AG09309 (cell line): ENCODE measurements around the gene LIN37.

ENCODE experiments used
- DNase-seq: peaks from one replicate; pipeline ENCODE4 v3.0.0-alpha.2; 2010; ENCODE audit warnings: low read depth
- H3K4me3 ChIP-seq: 2 replicates; pipeline ENCODE4 v1.5.1; 2011; ENCODE audit warnings: mild to moderate bottlenecking, low read depth, low read length, moderate library complexity; ENCODE audit not compliant: control insufficient read depth
- TF ChIP-seq, protein P1 (sequence below): IDR thresholded peaks from 2 replicates; pipeline ENCODE4 v1.5.1; 2011; ENCODE audit warnings: mild to moderate bottlenecking, low read depth, low read length, inconsistent platforms; ENCODE audit not compliant: insufficient read depth, control insufficient read depth; ENCODE audit errors: missing control alignments

The LIN37 gene

DNA sequence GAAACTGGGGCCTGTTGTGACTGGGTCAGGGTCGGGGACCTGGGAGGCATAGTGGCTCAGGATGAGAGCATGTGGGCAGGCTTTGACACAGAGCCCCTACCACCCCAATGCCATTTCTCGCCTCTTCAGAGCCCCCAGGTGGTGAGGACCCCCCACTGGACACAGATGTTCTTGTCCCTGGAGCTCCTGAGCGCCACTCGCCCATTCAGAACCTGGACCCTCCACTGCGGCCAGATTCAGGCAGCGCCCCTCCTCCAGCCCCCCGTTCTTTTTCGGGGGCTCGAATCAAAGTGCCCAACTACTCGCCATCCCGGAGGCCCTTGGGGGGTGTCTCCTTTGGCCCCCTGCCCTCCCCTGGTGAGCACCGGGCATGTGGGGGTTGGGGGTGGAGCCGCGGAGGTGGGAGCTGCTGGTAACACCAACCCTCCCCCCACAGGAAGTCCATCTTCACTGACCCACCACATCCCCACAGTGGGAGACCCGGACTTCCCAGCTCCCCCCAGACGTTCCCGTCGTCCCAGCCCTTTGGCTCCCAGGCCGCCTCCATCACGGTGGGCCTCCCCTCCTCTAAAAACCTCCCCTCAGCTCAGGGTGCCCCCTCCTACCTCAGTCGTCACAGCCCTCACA is 16.5 kb upstream of the LIN37 start:
- H3K4me3 ChIP-seq = no peak overlapping the region
- no peak for DNase-seq
- TF ChIP-seq, protein P1, sequence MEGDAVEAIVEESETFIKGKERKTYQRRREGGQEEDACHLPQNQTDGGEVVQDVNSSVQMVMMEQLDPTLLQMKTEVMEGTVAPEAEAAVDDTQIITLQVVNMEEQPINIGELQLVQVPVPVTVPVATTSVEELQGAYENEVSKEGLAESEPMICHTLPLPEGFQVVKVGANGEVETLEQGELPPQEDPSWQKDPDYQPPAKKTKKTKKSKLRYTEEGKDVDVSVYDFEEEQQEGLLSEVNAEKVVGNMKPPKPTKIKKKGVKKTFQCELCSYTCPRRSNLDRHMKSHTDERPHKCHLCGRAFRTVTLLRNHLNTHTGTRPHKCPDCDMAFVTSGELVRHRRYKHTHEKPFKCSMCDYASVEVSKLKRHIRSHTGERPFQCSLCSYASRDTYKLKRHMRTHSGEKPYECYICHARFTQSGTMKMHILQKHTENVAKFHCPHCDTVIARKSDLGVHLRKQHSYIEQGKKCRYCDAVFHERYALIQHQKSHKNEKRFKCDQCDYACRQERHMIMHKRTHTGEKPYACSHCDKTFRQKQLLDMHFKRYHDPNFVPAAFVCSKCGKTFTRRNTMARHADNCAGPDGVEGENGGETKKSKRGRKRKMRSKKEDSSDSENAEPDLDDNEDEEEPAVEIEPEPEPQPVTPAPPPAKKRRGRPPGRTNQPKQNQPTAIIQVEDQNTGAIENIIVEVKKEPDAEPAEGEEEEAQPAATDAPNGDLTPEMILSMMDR = no peak

DNA sequence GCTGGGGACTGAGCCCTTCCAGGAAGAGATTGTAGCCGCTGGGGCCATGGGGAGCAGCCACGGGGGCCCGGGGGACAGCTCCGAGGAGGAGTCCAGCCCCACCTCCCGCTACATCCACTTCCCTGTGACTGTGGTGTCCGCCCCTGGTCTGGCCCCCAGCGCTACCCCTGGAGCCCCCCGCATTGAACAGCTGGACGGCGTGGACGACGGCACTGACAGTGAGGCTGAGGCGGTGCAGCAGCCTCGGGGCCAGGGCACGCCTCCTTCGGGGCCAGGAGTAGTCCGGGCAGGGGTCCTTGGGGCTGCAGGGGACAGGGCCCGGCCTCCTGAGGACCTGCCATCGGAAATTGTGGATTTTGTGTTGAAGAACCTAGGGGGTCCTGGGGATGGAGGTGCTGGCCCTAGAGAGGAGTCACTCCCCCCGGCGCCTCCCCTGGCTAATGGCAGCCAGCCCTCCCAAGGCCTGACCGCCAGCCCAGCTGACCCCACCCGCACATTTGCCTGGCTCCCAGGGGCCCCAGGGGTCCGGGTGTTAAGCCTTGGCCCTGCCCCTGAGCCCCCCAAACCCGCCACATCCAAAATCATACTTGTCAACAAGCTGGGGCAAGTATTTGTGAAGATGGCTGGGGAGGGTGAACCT is 15.7 kb upstream of the LIN37 start:
- TF ChIP-seq, protein P1 = no peak
- no peak overlapping the region for H3K4me3 ChIP-seq
- no peak for DNase-seq

DNA sequence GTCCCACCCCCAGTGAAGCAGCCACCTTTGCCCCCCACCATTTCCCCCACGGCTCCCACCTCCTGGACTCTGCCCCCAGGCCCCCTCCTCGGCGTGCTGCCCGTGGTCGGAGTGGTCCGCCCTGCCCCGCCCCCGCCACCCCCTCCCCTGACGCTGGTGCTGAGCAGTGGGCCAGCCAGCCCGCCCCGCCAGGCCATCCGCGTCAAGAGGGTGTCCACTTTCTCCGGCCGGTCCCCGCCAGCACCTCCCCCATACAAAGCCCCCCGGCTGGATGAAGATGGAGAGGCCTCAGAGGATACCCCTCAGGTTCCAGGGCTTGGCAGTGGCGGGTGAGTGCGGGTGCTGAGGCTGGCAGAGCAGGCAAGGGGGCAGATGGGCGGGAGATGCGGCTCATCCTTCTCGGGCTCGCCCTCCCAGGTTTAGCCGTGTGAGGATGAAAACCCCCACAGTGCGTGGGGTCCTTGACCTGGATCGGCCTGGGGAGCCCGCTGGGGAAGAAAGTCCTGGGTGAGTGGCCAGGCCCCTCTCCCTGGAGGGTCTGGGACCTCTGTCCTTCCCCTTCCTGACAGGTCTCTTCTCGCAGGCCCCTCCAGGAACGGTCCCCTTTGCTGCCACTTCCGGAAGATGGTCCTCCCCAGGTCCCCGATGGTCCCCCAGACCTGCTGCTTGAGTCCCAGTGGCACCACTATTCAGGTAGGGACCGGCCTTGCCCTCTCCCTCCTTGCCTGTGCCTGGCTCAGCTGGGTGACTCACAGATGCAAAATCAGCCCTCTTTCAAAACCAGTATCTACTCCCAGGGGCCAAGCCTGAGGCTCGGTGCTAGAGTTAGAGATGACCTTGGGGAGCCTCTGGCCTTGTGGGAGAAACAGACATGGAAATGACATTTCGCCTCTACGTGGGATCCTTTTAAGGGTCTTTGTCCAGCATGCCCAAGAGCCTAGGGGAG is 14.9 kb upstream of the LIN37 start:
- TF ChIP-seq, protein P1 = no peak
- no peak for DNase-seq
- H3K4me3 ChIP-seq = no peak overlapping the region

DNA sequence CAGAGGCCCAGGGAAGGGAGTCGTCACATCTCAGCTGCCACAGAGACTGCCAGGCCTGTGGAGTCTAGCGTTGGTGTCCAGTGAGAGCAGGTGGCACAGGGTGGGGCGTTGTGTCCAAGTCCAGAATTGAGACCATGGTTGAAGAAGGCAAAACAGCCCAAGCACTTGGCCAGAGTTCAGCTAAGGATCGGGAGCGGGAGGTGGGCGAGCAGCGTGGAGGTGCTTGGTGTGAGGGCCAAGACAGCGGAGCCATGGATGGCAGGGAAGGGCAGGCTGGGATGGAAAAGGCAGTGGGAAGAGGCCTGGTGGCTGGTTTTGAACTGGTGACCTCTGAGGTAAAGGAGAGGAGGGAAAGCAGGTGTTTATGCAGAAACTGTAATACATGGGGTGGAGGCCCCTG is 14.1 kb upstream of the LIN37 start:
- H3K4me3 ChIP-seq = no peak overlapping the region
- TF ChIP-seq, protein P1 = no peak
- no peak for DNase-seq

- DNase-seq = no peak
- no peak overlapping the region for H3K4me3 ChIP-seq
- TF ChIP-seq, protein P1 = no peak
Measured at GRCh38 chr19:35734889-35735288, 13.5 kb upstream of the LIN37 start.
